ENCODE measurements around the gene BMPR2. TPM values are rescaled to one million over a fixed set of nuclear protein-coding genes. Genes with fewer than 3 reads are reported as not detected.

Gene BMPR2
- total RNA-seq, 1 experiment from 2014 or later: 12.8 TPM

DNA sequence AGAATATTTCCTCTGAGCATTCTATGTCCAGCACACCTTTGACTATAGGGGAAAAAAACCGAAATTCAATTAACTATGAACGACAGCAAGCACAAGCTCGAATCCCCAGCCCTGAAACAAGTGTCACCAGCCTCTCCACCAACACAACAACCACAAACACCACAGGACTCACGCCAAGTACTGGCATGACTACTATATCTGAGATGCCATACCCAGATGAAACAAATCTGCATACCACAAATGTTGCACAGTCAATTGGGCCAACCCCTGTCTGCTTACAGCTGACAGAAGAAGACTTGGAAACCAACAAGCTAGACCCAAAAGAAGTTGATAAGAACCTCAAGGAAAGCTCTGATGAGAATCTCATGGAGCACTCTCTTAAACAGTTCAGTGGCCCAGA is 179.2 kb downstream of the BMPR2 start:
- ATAC-seq (no peak), DNase-seq (ENCODE audit: low read depth, low spot score) (no peak)
- Histone ChIP-seq H3K27me3 (ENCODE audit: insufficient read depth, low read length) (no peaks in the 10 kb centered on the region), H3K9me3 (ENCODE audit: control insufficient read depth in 1 of 2, insufficient read depth in 1 of 2, low read depth in 1 of 2, low read length in 2 of 2) (no peaks in the 10 kb centered on the region), H4K20me1 (ENCODE audit: insufficient read depth) (no peaks in the 10 kb centered on the region; the same call in 1 of the 2 replicates), H3K9ac (ENCODE audit: low read length) (no peak overlapping the region), H3K36me3 (ENCODE audit: control insufficient read depth in 1 of 2, insufficient read depth in 2 of 2, low read length in 2 of 2) (no peaks in the 10 kb centered on the region), H3K4me1 (ENCODE audit: control insufficient read depth in 1 of 2, insufficient read depth in 2 of 2, low read length in 2 of 2) (no peaks in the 10 kb centered on the region), H2AFZ (ENCODE audit: low read depth, low read length, poor library complexity, severe bottlenecking) (no peak overlapping the region), H3K4me3 (replicated peaks in 1 of 2; ENCODE audit: low read depth in 1 of 2, low read length in 2 of 2) (no peak overlapping the region), H3K9me2 (ENCODE audit: insufficient read depth) (no peaks in the 10 kb centered on the region), H3K27ac (ENCODE audit: low read depth, low read length) (no peak overlapping the region), H3K79me2 (ENCODE audit: insufficient read depth, low read length) (no peaks in the 10 kb centered on the region), H3K4me2 (ENCODE audit: low read length) (no peak overlapping the region)
- POLR2A ChIA-PET: no interaction called here
- no peak for TF ChIP-seq CEBPB (IDR thresholded peaks at IDR 0.05; ENCODE audit: low read depth)
- TF ChIP-seq POLR2AphosphoS5 (IDR thresholded peaks at IDR 0.05; ENCODE audit: low read depth, low read length): no peak
- no peak for TF ChIP-seq ZFX (IDR thresholded peaks at IDR 0.05)
- no peak for TF ChIP-seq EGR1 (IDR thresholded peaks at IDR 0.05; ENCODE audit: low read depth)
- TF ChIP-seq ELF1 (IDR thresholded peaks at IDR 0.05; ENCODE audit: borderline replicate concordance, low read depth): no peak
- TF ChIP-seq JUND (IDR thresholded peaks at IDR 0.05): no peak
- TF ChIP-seq EZH2phosphoT487 (IDR thresholded peaks at IDR 0.05; ENCODE audit: borderline replicate concordance): no peak
- RAD21 ChIA-PET (ENCODE audit: low non-redundant PET in 1 of 2, low total read pairs in 2 of 2, uncharacterized antibody in 2 of 2, unreplicated experiment in 2 of 2): no interaction called here
- no TSS peak for BruUV-seq (replicated peaks)
- CTCF ChIA-PET: no interaction called here
- intact Hi-C loops (cut with micrococcal nuclease): no loop called here

DNA sequence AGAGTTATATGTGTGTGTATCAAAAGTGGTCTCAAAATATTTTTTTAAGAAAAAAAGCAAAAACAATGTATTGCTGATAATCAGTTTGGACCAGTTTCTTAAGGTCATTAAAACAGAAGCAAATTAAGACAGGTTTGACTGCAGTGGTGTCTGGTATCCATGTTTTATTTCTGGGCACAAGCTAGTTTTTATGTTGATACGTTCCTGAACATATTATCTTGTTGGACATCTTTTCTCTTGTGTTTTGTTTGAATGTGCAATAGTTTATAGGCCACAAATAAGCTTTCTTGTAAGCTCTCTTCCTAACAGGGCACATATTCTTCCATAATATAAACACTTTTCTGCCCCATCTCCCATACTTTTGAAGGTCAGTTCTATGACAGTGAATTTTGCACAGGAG is 184.1 kb downstream of the BMPR2 start:
- H3K27me3 ChIP-seq (ENCODE audit: insufficient read depth, low read length): no peaks in the 10 kb centered on the region
- H2AFZ ChIP-seq (ENCODE audit: low read depth, low read length, poor library complexity, severe bottlenecking): no peak overlapping the region
- no peaks in the 10 kb centered on the region for H4K20me1 ChIP-seq (ENCODE audit: insufficient read depth)
- no peaks in the 10 kb centered on the region for H3K9me3 ChIP-seq (ENCODE audit: control insufficient read depth in 1 of 2, insufficient read depth in 1 of 2, low read depth in 1 of 2, low read length in 2 of 2)
- no peaks in the 10 kb centered on the region for H3K4me1 ChIP-seq (ENCODE audit: control insufficient read depth in 1 of 2, insufficient read depth in 2 of 2, low read length in 2 of 2)
- H3K36me3 ChIP-seq (ENCODE audit: control insufficient read depth in 1 of 2, insufficient read depth in 2 of 2, low read length in 2 of 2): no peaks in the 10 kb centered on the region
- no peak overlapping the region for H3K9ac ChIP-seq (ENCODE audit: low read length)
- H3K4me3 ChIP-seq (replicated peaks in 1 of 2; ENCODE audit: low read depth in 1 of 2, low read length in 2 of 2): no peak overlapping the region
- TF ChIP-seq TCF7L2 (IDR thresholded peaks at IDR 0.05; ENCODE audit: borderline replicate concordance, extremely low read depth, insufficient read depth, insufficient read length) (no peak), SIN3A (IDR thresholded peaks at IDR 0.05; ENCODE audit: low read depth) (no peak), EZH2phosphoT487 (IDR thresholded peaks at IDR 0.05; ENCODE audit: borderline replicate concordance) (no peak)
- TF ChIP-seq, protein P1, sequence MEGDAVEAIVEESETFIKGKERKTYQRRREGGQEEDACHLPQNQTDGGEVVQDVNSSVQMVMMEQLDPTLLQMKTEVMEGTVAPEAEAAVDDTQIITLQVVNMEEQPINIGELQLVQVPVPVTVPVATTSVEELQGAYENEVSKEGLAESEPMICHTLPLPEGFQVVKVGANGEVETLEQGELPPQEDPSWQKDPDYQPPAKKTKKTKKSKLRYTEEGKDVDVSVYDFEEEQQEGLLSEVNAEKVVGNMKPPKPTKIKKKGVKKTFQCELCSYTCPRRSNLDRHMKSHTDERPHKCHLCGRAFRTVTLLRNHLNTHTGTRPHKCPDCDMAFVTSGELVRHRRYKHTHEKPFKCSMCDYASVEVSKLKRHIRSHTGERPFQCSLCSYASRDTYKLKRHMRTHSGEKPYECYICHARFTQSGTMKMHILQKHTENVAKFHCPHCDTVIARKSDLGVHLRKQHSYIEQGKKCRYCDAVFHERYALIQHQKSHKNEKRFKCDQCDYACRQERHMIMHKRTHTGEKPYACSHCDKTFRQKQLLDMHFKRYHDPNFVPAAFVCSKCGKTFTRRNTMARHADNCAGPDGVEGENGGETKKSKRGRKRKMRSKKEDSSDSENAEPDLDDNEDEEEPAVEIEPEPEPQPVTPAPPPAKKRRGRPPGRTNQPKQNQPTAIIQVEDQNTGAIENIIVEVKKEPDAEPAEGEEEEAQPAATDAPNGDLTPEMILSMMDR (IDR thresholded peaks at IDR 0.05 in 2 of 3, conservative IDR thresholded peaks at IDR 0.05 in 1 of 3; ENCODE audit: borderline replicate concordance in 1 of 3, insufficient read depth in 1 of 3, low read depth in 2 of 3, low read length in 2 of 3): no peak
- TF ChIP-seq, protein P2, sequence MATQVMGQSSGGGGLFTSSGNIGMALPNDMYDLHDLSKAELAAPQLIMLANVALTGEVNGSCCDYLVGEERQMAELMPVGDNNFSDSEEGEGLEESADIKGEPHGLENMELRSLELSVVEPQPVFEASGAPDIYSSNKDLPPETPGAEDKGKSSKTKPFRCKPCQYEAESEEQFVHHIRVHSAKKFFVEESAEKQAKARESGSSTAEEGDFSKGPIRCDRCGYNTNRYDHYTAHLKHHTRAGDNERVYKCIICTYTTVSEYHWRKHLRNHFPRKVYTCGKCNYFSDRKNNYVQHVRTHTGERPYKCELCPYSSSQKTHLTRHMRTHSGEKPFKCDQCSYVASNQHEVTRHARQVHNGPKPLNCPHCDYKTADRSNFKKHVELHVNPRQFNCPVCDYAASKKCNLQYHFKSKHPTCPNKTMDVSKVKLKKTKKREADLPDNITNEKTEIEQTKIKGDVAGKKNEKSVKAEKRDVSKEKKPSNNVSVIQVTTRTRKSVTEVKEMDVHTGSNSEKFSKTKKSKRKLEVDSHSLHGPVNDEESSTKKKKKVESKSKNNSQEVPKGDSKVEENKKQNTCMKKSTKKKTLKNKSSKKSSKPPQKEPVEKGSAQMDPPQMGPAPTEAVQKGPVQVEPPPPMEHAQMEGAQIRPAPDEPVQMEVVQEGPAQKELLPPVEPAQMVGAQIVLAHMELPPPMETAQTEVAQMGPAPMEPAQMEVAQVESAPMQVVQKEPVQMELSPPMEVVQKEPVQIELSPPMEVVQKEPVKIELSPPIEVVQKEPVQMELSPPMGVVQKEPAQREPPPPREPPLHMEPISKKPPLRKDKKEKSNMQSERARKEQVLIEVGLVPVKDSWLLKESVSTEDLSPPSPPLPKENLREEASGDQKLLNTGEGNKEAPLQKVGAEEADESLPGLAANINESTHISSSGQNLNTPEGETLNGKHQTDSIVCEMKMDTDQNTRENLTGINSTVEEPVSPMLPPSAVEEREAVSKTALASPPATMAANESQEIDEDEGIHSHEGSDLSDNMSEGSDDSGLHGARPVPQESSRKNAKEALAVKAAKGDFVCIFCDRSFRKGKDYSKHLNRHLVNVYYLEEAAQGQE (IDR thresholded peaks at IDR 0.05; ENCODE audit: low read depth): no peak
- TF ChIP-seq, protein P3, sequence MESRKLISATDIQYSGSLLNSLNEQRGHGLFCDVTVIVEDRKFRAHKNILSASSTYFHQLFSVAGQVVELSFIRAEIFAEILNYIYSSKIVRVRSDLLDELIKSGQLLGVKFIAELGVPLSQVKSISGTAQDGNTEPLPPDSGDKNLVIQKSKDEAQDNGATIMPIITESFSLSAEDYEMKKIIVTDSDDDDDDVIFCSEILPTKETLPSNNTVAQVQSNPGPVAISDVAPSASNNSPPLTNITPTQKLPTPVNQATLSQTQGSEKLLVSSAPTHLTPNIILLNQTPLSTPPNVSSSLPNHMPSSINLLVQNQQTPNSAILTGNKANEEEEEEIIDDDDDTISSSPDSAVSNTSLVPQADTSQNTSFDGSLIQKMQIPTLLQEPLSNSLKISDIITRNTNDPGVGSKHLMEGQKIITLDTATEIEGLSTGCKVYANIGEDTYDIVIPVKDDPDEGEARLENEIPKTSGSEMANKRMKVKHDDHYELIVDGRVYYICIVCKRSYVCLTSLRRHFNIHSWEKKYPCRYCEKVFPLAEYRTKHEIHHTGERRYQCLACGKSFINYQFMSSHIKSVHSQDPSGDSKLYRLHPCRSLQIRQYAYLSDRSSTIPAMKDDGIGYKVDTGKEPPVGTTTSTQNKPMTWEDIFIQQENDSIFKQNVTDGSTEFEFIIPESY (IDR thresholded peaks at IDR 0.05; ENCODE audit: extremely low read depth, insufficient replicate concordance, low read length): no peak
- POLR2A ChIA-PET: no interaction called here
- H3K4me2 ChIP-seq (ENCODE audit: low read length): no peak overlapping the region
- H3K79me2 ChIP-seq (ENCODE audit: insufficient read depth, low read length): no peaks in the 10 kb centered on the region
- intact Hi-C loops (cut with micrococcal nuclease): no loop called here
- no peak overlapping the region for H3K27ac ChIP-seq (ENCODE audit: low read depth, low read length)
- CTCF ChIA-PET: no interaction called here
- RAD21 ChIA-PET (ENCODE audit: low non-redundant PET in 1 of 2, low total read pairs in 2 of 2, uncharacterized antibody in 2 of 2, unreplicated experiment in 2 of 2): no interaction called here
- DNase-seq (ENCODE audit: low read depth, low spot score) (no peak), ATAC-seq (no peak)
- no TSS peak for BruUV-seq (replicated peaks)
- no peaks in the 10 kb centered on the region for H3K9me2 ChIP-seq (ENCODE audit: insufficient read depth)

All from HCT116 (cell line).